Stimulated activated CD8-positive, alpha-beta memory T cell treated with anti-CD3 and anti-CD28 coated beads, Interleukin-12 subunit alpha, Interleukin-12 subunit beta, amount 100 ng/mL, for 24 hours (primary cell): Measurements from ENCODE around the gene YBEY.

Source experiments
- DNase-seq: peaks from one replicate; pipeline ENCODE4 v3.0.0-alpha.2; 2020; ENCODE audit errors: extremely low read depth

Gene YBEY

GRCh38 chr21:46264690-46265144, 21.4 kb upstream of the YBEY start:
- DNase-seq, result no peak

- DNase-seq, result no peak
Observed at GRCh38 chr21:46265736-46266525, 20.2 kb upstream of the YBEY start.

- no peak for DNase-seq
Observed at GRCh38 chr21:46266946-46267345, 19.2 kb upstream of the YBEY start.

GRCh38 chr21:46268371-46268770, 17.8 kb upstream of the YBEY start:
- no peak for DNase-seq

GRCh38 chr21:46269466-46269865, 16.7 kb upstream of the YBEY start:
- no peak for DNase-seq

- no peak for DNase-seq
Observed at GRCh38 chr21:46273341-46273740, 12.8 kb upstream of the YBEY start.

GRCh38 chr21:46274797-46275390, 11.2 kb upstream of the YBEY start:
- DNase-seq, result no peak

- no peak for DNase-seq
Observed at GRCh38 chr21:46284077-46284644, 2.0 kb upstream of the YBEY start.

- DNase-seq, result no peak
Observed at GRCh38 chr21:46284733-46285132, 1.4 kb upstream of the YBEY start.

GRCh38 chr21:46285206-46285661, 908 bp upstream of the YBEY start, which contains the start of gene MCM3AP:
TSS of gene MCM3AP (minus strand) at chr21:46285611. CDS start at chr21:46285286, 325 bp downstream.
- no peak for DNase-seq

- DNase-seq, result no peak
Observed at GRCh38 chr21:46286648-46287002, 483 bp downstream of the YBEY start.

GRCh38 chr21:46287541-46287940, 1.4 kb downstream of the YBEY start:
- no peak for DNase-seq

GRCh38 chr21:46289655-46290179, 3.6 kb downstream of the YBEY start:
- no peak for DNase-seq

- DNase-seq, result no peak
Observed at GRCh38 chr21:46291561-46291960, 5.4 kb downstream of the YBEY start.

- no peak for DNase-seq
Observed at GRCh38 chr21:46294647-46295176, 8.6 kb downstream of the YBEY start.

GRCh38 chr21:46295177-46295770, 9.1 kb downstream of the YBEY start:
- no peak for DNase-seq

- DNase-seq, result no peak
Observed at GRCh38 chr21:46295996-46296752, 10.0 kb downstream of the YBEY start.

- DNase-seq, result no peak
Observed at GRCh38 chr21:46297338-46298271, 11.5 kb downstream of the YBEY start.

GRCh38 chr21:46299167-46299566, 13.0 kb downstream of the YBEY start:
- DNase-seq, result no peak

GRCh38 chr21:46301759-46302158, 15.6 kb downstream of the YBEY start:
- no peak for DNase-seq
